Esophagus (tissue), 2 donors: Measurements from ENCODE around the gene CDH22. TPM values are rescaled to one million over a fixed set of nuclear protein-coding genes. Genes with fewer than 3 reads are reported as not detected.

Source experiments
- H3K27ac ChIP-seq, 2 donors: one replicate each; pipeline ENCODE4 v1.5.1; 2013; ENCODE audit warnings: low read depth in 2 of 2, mild to moderate bottlenecking in 2 of 2, inconsistent platforms in 1 of 2, low read length in 1 of 2, moderate library complexity in 1 of 2
- H3K27me3 ChIP-seq, 2 donors: one replicate each; pipeline ENCODE4 v1.6.1; 2013; ENCODE audit warnings: low read length in 2 of 2, control low read depth in 1 of 2, mild to moderate bottlenecking in 1 of 2; ENCODE audit not compliant: insufficient read depth in 2 of 2, control insufficient read depth in 1 of 2
- H3K36me3 ChIP-seq, 2 donors: one replicate each; pipeline ENCODE4 v1.6.1; 2013; ENCODE audit warnings: low read length in 1 of 2; ENCODE audit not compliant: control insufficient read depth in 2 of 2, insufficient read depth in 2 of 2
- H3K4me1 ChIP-seq, 2 donors: one replicate each; pipeline ENCODE4 v1.6.1; 2013; ENCODE audit warnings: low read length in 1 of 2; ENCODE audit not compliant: control insufficient read depth in 2 of 2, insufficient read depth in 2 of 2
- H3K4me3 ChIP-seq, 2 donors: one replicate each; pipeline ENCODE4 v1.5.1; 2013; ENCODE audit warnings: low read length in 2 of 2, mild to moderate bottlenecking in 2 of 2, low read depth in 1 of 2, moderate library complexity in 1 of 2
- H3K9me3 ChIP-seq, 2 donors: one replicate each; pipeline ENCODE4 v1.6.1; 2013; ENCODE audit warnings: mild to moderate bottlenecking in 2 of 2, low read depth in 1 of 2, low read length in 1 of 2, moderate library complexity in 1 of 2; ENCODE audit not compliant: control insufficient read depth in 2 of 2, insufficient read depth in 1 of 2
- WGBS, 2 donors: extraction: QIAGEN DNeasy Blood & Tissue Kit; methylation state at CpG; one replicate each; pipeline ENCODE4 v1.1.7; 2013; 5-methylcytosine and 5-hydroxymethylcytosine counted together
- polyA plus RNA-seq, 2 donors: library from polyadenylated mRNA; stranded (reverse); fragments of 200-250 nt; gene quantifications; one replicate each; pipeline ENCODE4 v1.2.3, GENCODE V29; 2013
- donor health status: healthy with polysubstance abuse.
- donor health status: Bipolar disorder and iron deficiency.

The CDH22 gene
- polyA plus RNA-seq, 2 donors, result 0.55 to 0.86 TPM

GRCh38 chr20:46218656-46219055 is 89.6 kb downstream of the CDH22 start:
- Histone ChIP-seq H3K9me3 (no peaks in the 10 kb centered on the region), H3K4me1 (no peaks in the 10 kb centered on the region), H3K27ac (no peak overlapping the region), H3K27me3 (no peaks in the 10 kb centered on the region), H3K36me3 (no peaks in the 10 kb centered on the region), H3K4me3 (no peak overlapping the region)
- WGBS, 2 donors, result 59 to 67% methylated on average over 9 of the region's 9 CpGs

GRCh38 chr20:46217583-46217982 is 90.7 kb downstream of the CDH22 start:
- H3K9me3 ChIP-seq, result no peaks in the 10 kb centered on the region
- H3K4me1 ChIP-seq, result no peaks in the 10 kb centered on the region

DNA sequence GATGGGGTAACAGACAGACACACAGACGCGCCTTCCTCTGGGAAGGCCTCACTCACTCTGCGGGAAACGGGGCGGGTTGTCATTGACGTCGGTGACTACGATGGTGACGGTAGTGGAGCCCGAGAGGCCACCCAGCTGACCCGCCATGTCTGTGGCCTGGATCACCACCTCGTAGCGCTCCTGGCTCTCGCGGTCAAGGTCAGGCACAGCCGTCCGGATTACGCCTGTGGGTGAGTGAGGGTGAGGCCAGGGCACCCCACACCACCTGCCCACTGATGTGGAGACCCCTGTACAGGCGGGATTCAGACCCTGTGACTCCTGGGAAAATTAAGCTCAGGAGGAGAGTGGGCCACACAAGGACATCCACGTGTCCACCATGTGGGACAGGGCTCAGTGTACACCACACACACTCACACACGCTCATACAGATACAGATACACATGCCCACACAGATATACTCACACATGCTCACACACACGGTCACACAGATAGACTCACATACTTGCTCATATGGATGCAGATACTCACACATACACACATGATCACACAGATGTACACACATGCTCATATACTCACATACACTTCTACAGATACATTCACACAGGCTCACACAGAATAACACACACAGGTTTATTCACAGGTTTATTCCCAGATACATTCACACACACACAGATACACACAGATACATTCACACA is 91.4 kb downstream of the CDH22 start:
- Histone ChIP-seq H3K27ac (no peak overlapping the region), H3K4me1 (no peaks in the 10 kb centered on the region), H3K36me3 (no peaks in the 10 kb centered on the region), H3K27me3 (no peaks in the 10 kb centered on the region), H3K4me3 (no peak overlapping the region), H3K9me3 (no peaks in the 10 kb centered on the region)
- 89 to 90% methylated on average over 21 to 22 of the region's 22 CpGs for WGBS, 2 donors

More at GRCh38 chr20:46217583-46217982, 90.7 kb downstream of the CDH22 start:
- Histone ChIP-seq H3K36me3 (no peaks in the 10 kb centered on the region), H3K4me3 (no peak overlapping the region), H3K27me3 (no peaks in the 10 kb centered on the region), H3K27ac (no peak overlapping the region)

GRCh38 chr20:46215913-46216707 is 92.2 kb downstream of the CDH22 start:
- 46 to 57% methylated on average over 17 of the region's 17 CpGs for WGBS, 2 donors
- Histone ChIP-seq H3K4me1 (no peaks in the 10 kb centered on the region), H3K4me3 (no peak overlapping the region), H3K27ac (no peak overlapping the region), H3K9me3 (no peaks in the 10 kb centered on the region), H3K27me3 (no peaks in the 10 kb centered on the region), H3K36me3 (no peaks in the 10 kb centered on the region)

GRCh38 chr20:46214824-46215488 is 93.3 kb downstream of the CDH22 start:
- H3K4me3 ChIP-seq, result no peak overlapping the region
- H3K9me3 ChIP-seq, result no peaks in the 10 kb centered on the region
- no peak overlapping the region for H3K27ac ChIP-seq
- H3K4me1 ChIP-seq, result no peaks in the 10 kb centered on the region
- WGBS, 2 donors, result 63% methylated on average over 4 of the region's 4 CpGs
- no peaks in the 10 kb centered on the region for H3K27me3 ChIP-seq
- H3K36me3 ChIP-seq, result no peaks in the 10 kb centered on the region

DNA sequence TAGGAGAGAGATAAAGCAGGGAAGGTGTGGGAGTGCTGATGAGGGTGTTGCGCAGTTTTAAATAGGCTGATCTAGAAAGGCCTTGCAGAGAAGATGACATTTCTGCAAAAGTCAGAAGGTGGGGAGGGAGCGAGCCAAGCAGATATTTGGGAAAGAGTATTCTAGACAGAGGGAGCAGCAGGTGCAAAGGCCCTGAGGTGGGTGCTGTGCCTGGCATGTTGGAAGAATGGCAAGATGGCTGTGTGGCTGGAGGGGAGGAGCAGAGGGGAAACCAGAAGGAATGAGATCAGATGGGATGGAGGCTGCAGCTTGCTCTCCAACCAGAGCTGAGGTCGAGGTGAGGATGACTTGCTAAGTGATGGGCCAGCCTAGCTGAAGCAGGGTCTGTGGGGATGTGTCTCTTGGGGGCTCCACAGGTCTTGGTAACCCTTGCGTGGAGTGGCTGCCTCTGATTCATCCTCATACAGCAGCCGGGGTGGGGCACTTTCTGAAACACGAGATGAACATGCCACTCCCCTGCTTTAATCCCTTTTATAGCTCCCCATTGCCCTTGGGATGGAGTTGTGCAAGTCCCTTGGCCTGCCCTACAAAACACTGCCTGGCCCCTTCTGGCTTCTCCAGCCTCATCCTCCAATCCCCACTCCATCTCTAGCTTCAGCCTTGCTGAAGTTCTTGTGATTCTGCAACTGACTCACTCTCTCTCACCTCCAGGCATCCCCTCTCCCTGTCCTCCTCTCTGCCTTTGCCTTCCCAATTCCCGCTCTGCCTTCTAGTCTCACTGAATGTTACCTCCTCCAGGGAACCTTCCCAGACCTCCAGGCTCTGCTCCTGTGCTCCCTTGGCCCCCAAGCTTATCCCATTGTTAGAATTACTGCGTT is 94.1 kb downstream of the CDH22 start:
- no peaks in the 10 kb centered on the region for H3K36me3 ChIP-seq
- no peaks in the 10 kb centered on the region for H3K4me1 ChIP-seq
- H3K4me3 ChIP-seq, result no peak overlapping the region
- H3K9me3 ChIP-seq, result no peaks in the 10 kb centered on the region
- no peak overlapping the region for H3K27ac ChIP-seq
- 55 to 58% methylated on average over 8 of the region's 8 CpGs for WGBS, 2 donors
- no peaks in the 10 kb centered on the region for H3K27me3 ChIP-seq

DNA sequence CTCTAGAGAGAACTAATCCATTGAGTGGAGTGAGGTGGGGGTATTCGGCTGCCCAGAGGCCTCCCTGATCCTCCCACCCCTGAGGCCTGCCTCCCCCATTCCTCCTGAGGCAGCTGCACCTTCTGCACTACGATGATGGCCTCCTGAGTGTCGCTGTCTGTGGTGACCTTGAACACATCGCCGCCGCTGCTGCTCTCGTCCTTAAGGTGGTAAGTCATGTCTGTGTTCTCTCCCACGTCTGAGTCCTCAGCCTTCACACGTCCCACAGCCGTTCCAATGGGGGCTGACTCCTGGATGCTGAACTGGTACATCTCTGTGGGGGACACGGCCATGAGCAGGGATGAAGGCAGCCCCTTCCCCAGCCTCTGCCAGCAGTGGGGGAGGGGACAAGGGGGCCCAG is 95.4 kb downstream of the CDH22 start:
- WGBS, 2 donors, result 70 to 76% methylated on average over 11 of the region's 11 CpGs
- Histone ChIP-seq H3K27ac (no peak overlapping the region), H3K9me3 (no peaks in the 10 kb centered on the region), H3K27me3 (no peaks in the 10 kb centered on the region), H3K36me3 (no peaks in the 10 kb centered on the region), H3K4me1 (no peaks in the 10 kb centered on the region), H3K4me3 (no peak overlapping the region)

- H3K4me3 ChIP-seq, result no peak overlapping the region
- no peaks in the 10 kb centered on the region for H3K4me1 ChIP-seq
- no peak overlapping the region for H3K27ac ChIP-seq
- no peaks in the 10 kb centered on the region for H3K36me3 ChIP-seq
- WGBS, 2 donors, result 62 to 65% methylated on average over 3 of the region's 3 CpGs
- no peaks in the 10 kb centered on the region for H3K27me3 ChIP-seq
- H3K9me3 ChIP-seq, result no peaks in the 10 kb centered on the region
These were observed 96.0 kb downstream of the CDH22 start for GRCh38 chr20:46212252-46212651.

- 72 to 73% methylated on average over 8 of the region's 8 CpGs for WGBS, 2 donors
- Histone ChIP-seq H3K4me1 (no peaks in the 10 kb centered on the region), H3K27ac (no peak overlapping the region), H3K9me3 (no peaks in the 10 kb centered on the region), H3K36me3 (no peaks in the 10 kb centered on the region), H3K27me3 (no peaks in the 10 kb centered on the region), H3K4me3 (no peak overlapping the region)
These were observed 97.0 kb downstream of the CDH22 start for GRCh38 chr20:46211331-46211722.
